ENCODE results near the gene LRRC71. TPM values are rescaled to one million over a fixed set of nuclear protein-coding genes. Genes with fewer than 3 reads are reported as not detected.

The LRRC71 gene
- total and polyA plus RNA-seq, 2 of the 4 experiments (the other 2 are of a cell fraction), result 0.50 TPM; not detected in 1

- no peak overlapping the region for H4K5ac ChIP-seq (ENCODE audit: low read depth, low read length)
Observed at GRCh38 chr1:156882543-156882942, 37.9 kb upstream of the LRRC71 start.

More at GRCh38 chr1:156882543-156882942, 37.9 kb upstream of the LRRC71 start:
- Histone ChIP-seq H3K27ac (ENCODE audit: insufficient read depth, low read length) (no peak overlapping the region), H3K79me1 (ENCODE audit: low read depth in 1 of 2, low read length in 2 of 2) (no peaks in the 10 kb centered on the region), H2BK20ac (ENCODE audit: low read depth, low read length) (no peak overlapping the region), H3K14ac (replicated peaks; ENCODE audit: low read depth, low read length) (no peak overlapping the region), H4K8ac (ENCODE audit: low read depth in 2 of 2, low read length in 2 of 2) (no peak overlapping the region), H3K56ac (ENCODE audit: extremely low read depth, insufficient read depth, low read length) (no peak overlapping the region), H3K27me3 (ENCODE audit: control insufficient read depth, insufficient read depth, low read length) (peaks cover 95% of the 10 kb centered on the region), H2AK9ac (replicated peaks; ENCODE audit: low read depth, low read length, poor library complexity) (no peak overlapping the region), H3K36me3 (ENCODE audit: control insufficient read depth, insufficient read depth, low read length) (no peaks in the 10 kb centered on the region), H3K9me1 (ENCODE audit: insufficient read depth, low read length) (no peaks in the 10 kb centered on the region), H3K4me3 (ENCODE audit: insufficient read depth, low read depth, low read length) (no peak overlapping the region), H4K20me1 (ENCODE audit: insufficient read depth, low read length) (peaks cover 4% of the 10 kb centered on the region; the same call in 1 of the 2 replicates), H4K91ac (ENCODE audit: insufficient read depth, low read depth, low read length) (no peak overlapping the region), H3K4ac (ENCODE audit: low read depth, low read length) (no peak overlapping the region), H2AK5ac (ENCODE audit: low read depth, low read length) (no peak overlapping the region), H2BK120ac (ENCODE audit: low read depth, low read length) (no peak overlapping the region), H3K4me1 (ENCODE audit: control insufficient read depth, insufficient read depth, low read length) (no peaks in the 10 kb centered on the region), H3K18ac (ENCODE audit: low read depth, low read length) (no peak overlapping the region), H3K23ac (ENCODE audit: low read depth, low read length) (no peak overlapping the region), H2BK5ac (ENCODE audit: low read depth, low read length, poor library complexity, severe bottlenecking) (no peak overlapping the region), H2AFZ (replicated peaks; ENCODE audit: low read length, poor library complexity) (no peak overlapping the region), H2BK15ac (ENCODE audit: low read depth, low read length) (no peak overlapping the region), H3K9ac (ENCODE audit: low read depth, low read length) (no peak overlapping the region), H3K9me3 (ENCODE audit: control insufficient read depth, insufficient read depth, low read length) (no peaks in the 10 kb centered on the region), H3K4me2 (ENCODE audit: low read depth, low read length) (no peak overlapping the region)
- POLR2A ChIA-PET (ENCODE audit: unreplicated experiment), result no interaction called here
- in situ Hi-C loops (cut with MboI; ENCODE audit: low sequenced_read_pairs) (loop anchor here (10.0 kb wide), 1 partner anchor 188 kb away; no protein-coding TSS in a partner anchor), intact Hi-C loops (cut with micrococcal nuclease) (no loop called here), dilution Hi-C loops (cut with HindIII; ENCODE audit: low sequenced_read_pairs, unreplicated experiment) (no loop called here)
- CTCF ChIA-PET, result no interaction called here
- ATAC-seq (ENCODE audit: low read depth) (no peak), DNase-seq (no peak)
- TF ChIP-seq RCOR1 (IDR thresholded peaks at IDR 0.05; ENCODE audit: insufficient replicate concordance, low read length) (no peak), CTCF (conservative IDR thresholded peaks at IDR 0.05; ENCODE audit: low read depth, low read length) (no peak), NFE2L2 (IDR thresholded peaks at IDR 0.05; ENCODE audit: low read depth, low read length) (no peak), MAZ (IDR thresholded peaks at IDR 0.05; ENCODE audit: borderline replicate concordance, low read depth, low read length) (no peak), POLR2A (IDR thresholded peaks at IDR 0.05; ENCODE audit: low read depth, low read length) (no peak), CEBPB (IDR thresholded peaks at IDR 0.05; ENCODE audit: low read depth, low read length) (no peak), RAD21 (IDR thresholded peaks at IDR 0.05; ENCODE audit: low read length) (no peak)
- TF ChIP-seq, protein P1, sequence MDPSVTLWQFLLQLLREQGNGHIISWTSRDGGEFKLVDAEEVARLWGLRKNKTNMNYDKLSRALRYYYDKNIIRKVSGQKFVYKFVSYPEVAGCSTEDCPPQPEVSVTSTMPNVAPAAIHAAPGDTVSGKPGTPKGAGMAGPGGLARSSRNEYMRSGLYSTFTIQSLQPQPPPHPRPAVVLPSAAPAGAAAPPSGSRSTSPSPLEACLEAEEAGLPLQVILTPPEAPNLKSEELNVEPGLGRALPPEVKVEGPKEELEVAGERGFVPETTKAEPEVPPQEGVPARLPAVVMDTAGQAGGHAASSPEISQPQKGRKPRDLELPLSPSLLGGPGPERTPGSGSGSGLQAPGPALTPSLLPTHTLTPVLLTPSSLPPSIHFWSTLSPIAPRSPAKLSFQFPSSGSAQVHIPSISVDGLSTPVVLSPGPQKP (IDR thresholded peaks at IDR 0.05; ENCODE audit: borderline replicate concordance, low read depth, low read length), result no peak
- BruUV-seq (replicated peaks), result no TSS peak
- no CpG with 5 or more reads among the region's 3 CpGs for WGBS, 2 experiments (ENCODE audit: extremely low coverage in 2 of 2, insufficient read length in 1 of 2)

Measured in IMR-90 (cell line).